ENCODE results near the gene TMC8. TPM values are rescaled to one million over a fixed set of nuclear protein-coding genes. Genes with fewer than 3 reads are reported as not detected.

Gene TMC8
- total RNA-seq, 4 donors from 2014 or later: 1.3 to 5.3 (median 2.3) TPM

- Histone ChIP-seq H3K4me3 (no peak overlapping the region), H3K4me1 (peaks cover 29 to 43% (median 34%) of the 10 kb centered on the region in 4 donors), H3K27ac (replicated peaks in 1 of 4) (no peak overlapping the region), H3K9me3 (no peaks in the 10 kb centered on the region), H3K27me3 (no peaks in the 10 kb centered on the region), H3K36me3 (no peaks in the 10 kb centered on the region)
- no peak for DNase-seq (ENCODE audit: extremely low spot score)
- TF ChIP-seq POLR2A (IDR thresholded peaks at IDR 0.05; ENCODE audit: low read depth): no peak
- TF ChIP-seq EP300 (IDR thresholded peaks at IDR 0.05): no peak
- TF ChIP-seq POLR2AphosphoS5 (IDR thresholded peaks at IDR 0.05): no peak
- TF ChIP-seq CTCF (IDR thresholded peaks at IDR 0.05): no peak
- intact Hi-C loops (cut with DNase I): no loop called here
- 67% methylated on average over 8 of the region's 8 CpGs for WGBS
These were observed 16.9 kb downstream of the TMC8 start for GRCh38 chr17:78147315-78147998.

- peaks cover 28 to 40% (median 32%) of the 10 kb centered on the region in 4 donors for H3K4me1 ChIP-seq
- no peak for DNase-seq (ENCODE audit: extremely low spot score)
- H3K27ac ChIP-seq (replicated peaks in 1 of 4): no peak overlapping the region
- H3K9me3 ChIP-seq: no peaks in the 10 kb centered on the region
- TF ChIP-seq POLR2A (IDR thresholded peaks at IDR 0.05; ENCODE audit: low read depth) (no peak), POLR2AphosphoS5 (IDR thresholded peaks at IDR 0.05) (no peak), EP300 (IDR thresholded peaks at IDR 0.05) (no peak), CTCF (IDR thresholded peaks at IDR 0.05) (no peak)
- 79% methylated on average over 14 of the region's 14 CpGs for WGBS
- H3K36me3 ChIP-seq: no peaks in the 10 kb centered on the region
- no peaks in the 10 kb centered on the region for H3K27me3 ChIP-seq
- intact Hi-C loops (cut with DNase I): no loop called here
- H3K4me3 ChIP-seq: no peak overlapping the region
These were observed 17.9 kb downstream of the TMC8 start for GRCh38 chr17:78148286-78149016.

- no peak for DNase-seq (ENCODE audit: extremely low spot score)
These were observed 21.0 kb downstream of the TMC8 start for GRCh38 chr17:78151514-78152008.

More at GRCh38 chr17:78151514-78152008, 21.0 kb downstream of the TMC8 start:
- Histone ChIP-seq H3K4me3 (no peak overlapping the region), H3K27ac (replicated peaks in 1 of 4) (no peak overlapping the region), H3K9me3 (no peaks in the 10 kb centered on the region), H3K27me3 (no peaks in the 10 kb centered on the region), H3K4me1 (peaks cover 0 to 11% (median 4%) of the 10 kb centered on the region in 4 donors), H3K36me3 (no peaks in the 10 kb centered on the region)
- intact Hi-C loops (cut with DNase I): no loop called here
- WGBS: 75% methylated on average over 6 of the region's 7 CpGs
- TF ChIP-seq POLR2A (IDR thresholded peaks at IDR 0.05; ENCODE audit: low read depth): no peak
- TF ChIP-seq EP300 (IDR thresholded peaks at IDR 0.05): no peak
- TF ChIP-seq CTCF (IDR thresholded peaks at IDR 0.05): no peak
- TF ChIP-seq POLR2AphosphoS5 (IDR thresholded peaks at IDR 0.05): no peak

All from esophagus muscularis mucosa (tissue), 4 donors.